Measurements from ENCODE around the gene CMKLR1. TPM values are rescaled to one million over a fixed set of nuclear protein-coding genes. Genes with fewer than 3 reads are reported as not detected.

CMKLR1 gene
- total and polyA plus RNA-seq, 7 experiments from 2014 or later = 0.06 to 8.8 (median 2.0) TPM; not detected in 2

DNA sequence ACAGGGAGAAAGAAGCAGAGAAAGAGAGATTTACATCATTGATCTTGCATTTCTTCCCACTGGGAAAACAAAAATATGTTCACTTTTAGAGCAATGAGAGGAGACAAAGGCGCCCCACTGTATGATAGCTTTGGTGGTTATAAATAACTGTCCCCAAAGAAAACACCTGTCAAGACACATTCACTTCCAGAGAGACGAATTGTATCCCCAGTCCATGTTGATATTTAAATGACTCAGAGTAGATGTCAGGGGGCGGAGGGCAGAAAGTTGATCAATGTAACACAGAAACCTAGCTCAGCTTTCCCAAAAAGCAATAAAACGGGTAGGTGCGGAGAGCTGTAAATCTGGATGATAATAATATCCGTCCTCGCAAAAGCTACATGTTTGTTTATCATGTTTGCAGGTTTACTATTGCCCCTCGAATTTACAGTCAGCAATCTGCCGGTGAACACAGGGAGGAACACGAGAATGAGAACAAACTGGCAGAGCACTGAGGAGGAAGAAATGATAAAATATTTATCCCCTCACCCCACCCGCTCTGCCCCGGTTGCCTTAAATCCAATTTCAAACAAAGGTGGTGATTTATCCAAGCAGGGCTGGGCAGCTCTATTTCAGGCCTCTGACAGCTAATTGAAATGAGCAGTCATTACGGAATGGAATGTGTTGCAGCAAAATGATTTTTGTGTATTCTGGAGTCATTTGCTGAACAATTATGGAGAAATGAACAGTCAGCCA is 84.4 kb downstream of the CMKLR1 start:
- ATAC-seq = no peak
- Mint-ChIP-seq H3K9me3 (peaks cover 0 to 11% (median 6%) of the 10 kb centered on the region in 11 donors), H3K4me3 (no peak overlapping the region), H3K27ac (no peak overlapping the region), H3K27me3 (peaks cover 0 to 50% (median 34%) of the 10 kb centered on the region in 5 donors), H3K36me3 (no peaks in the 10 kb centered on the region), H3K4me1 (peaks cover 0 to 3% (median 0%) of the 10 kb centered on the region in 7 donors)
- Histone ChIP-seq H3K36me3 (ENCODE audit: control insufficient read depth in 2 of 3, insufficient read depth in 3 of 3, low read length in 3 of 3) (no peaks in the 10 kb centered on the region), H3K27ac (ENCODE audit: low read depth, low read length) (no peak overlapping the region), H3K9me3 (ENCODE audit: control insufficient read depth in 2 of 3, low read length in 3 of 3) (peaks cover 0 to 3% (median 0%) of the 10 kb centered on the region in 3 experiments), H3K27me3 (ENCODE audit: control insufficient read depth in 2 of 2, insufficient read depth in 2 of 2, low read length in 2 of 2) (no peaks in the 10 kb centered on the region), H3K4me1 (ENCODE audit: control insufficient read depth in 2 of 2, insufficient read depth in 2 of 2, low read length in 2 of 2) (no peaks in the 10 kb centered on the region), H3K4me3 (ENCODE audit: low read length) (no peak overlapping the region)
- CTCF ChIA-PET = no interaction called here
- POLR2A ChIA-PET = no interaction called here
- DNase-seq = no peak
- intact Hi-C loops (cut with micrococcal nuclease) = no loop called here

DNA sequence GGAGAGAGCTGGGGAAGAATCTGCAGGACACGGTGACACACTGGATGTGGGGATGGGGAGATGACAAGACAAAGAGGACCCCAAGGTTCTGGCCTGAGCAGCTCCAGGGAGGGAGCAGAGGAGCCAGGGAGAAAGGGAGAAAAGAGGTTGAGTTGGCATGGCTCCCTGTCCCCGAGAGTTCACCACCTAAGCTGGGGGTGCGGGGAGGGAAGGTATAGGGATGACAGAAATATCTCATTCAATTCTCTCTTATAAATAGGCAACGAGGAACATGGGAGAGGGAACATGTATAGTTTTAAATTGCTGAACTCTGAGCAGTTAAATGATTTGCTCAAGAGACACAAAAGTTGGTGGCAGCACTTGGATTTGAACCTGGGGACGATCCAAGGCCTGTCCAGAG is 85.1 kb downstream of the CMKLR1 start:
- ChIA-PET CTCF (no interaction called here), POLR2A (no interaction called here)
- intact Hi-C loops (cut with micrococcal nuclease) = no loop called here
- ATAC-seq (no peak), DNase-seq (no peak)
- Mint-ChIP-seq H3K27ac (no peak overlapping the region), H3K9me3 (peaks cover 0 to 7% (median under 1%) of the 10 kb centered on the region in 11 donors), H3K36me3 (no peaks in the 10 kb centered on the region), H3K4me1 (peaks cover 0 to 3% (median 0%) of the 10 kb centered on the region in 7 donors), H3K27me3 (peaks cover 0 to 56% (median 37%) of the 10 kb centered on the region in 5 donors), H3K4me3 (no peak overlapping the region)
- H3K9me3 ChIP-seq (ENCODE audit: control insufficient read depth in 2 of 3, low read length in 3 of 3) = no peaks in the 10 kb centered on the region
- H3K4me3 ChIP-seq (ENCODE audit: low read length) = no peak overlapping the region
- no peaks in the 10 kb centered on the region for H3K27me3 ChIP-seq (ENCODE audit: control insufficient read depth in 2 of 2, insufficient read depth in 2 of 2, low read length in 2 of 2)
- no peak overlapping the region for H3K27ac ChIP-seq (ENCODE audit: low read depth, low read length)
- H3K36me3 ChIP-seq (ENCODE audit: control insufficient read depth in 2 of 3, insufficient read depth in 3 of 3, low read length in 3 of 3) = no peaks in the 10 kb centered on the region
- no peaks in the 10 kb centered on the region for H3K4me1 ChIP-seq (ENCODE audit: control insufficient read depth in 2 of 2, insufficient read depth in 2 of 2, low read length in 2 of 2)

DNA sequence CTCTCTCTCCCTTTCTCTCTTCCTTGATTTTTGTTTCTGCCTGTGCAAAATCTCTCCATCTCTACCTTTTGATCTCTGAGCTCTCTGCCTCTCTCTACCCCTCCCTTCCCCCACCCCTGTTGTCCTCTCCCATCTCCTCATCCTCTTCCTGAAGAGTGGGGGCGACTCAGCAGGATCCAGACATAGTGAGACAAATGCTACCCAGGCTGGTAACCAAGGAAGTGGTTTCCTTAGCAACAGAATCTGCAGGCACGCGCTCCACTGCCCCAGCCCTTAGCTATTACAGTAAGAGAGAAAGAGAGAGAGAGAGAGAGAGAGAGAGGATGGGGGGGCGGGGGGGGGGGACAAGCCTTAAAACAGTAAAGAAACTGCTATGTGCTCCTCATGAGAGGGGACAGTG is 85.6 kb downstream of the CMKLR1 start:
- peaks cover 0 to 61% (median 37%) of the 10 kb centered on the region in 5 donors for H3K27me3 Mint-ChIP-seq
- DNase-seq (no peak), ATAC-seq (no peak)
- H3K27ac ChIP-seq (ENCODE audit: low read depth, low read length) = no peak overlapping the region
- H3K27ac Mint-ChIP-seq = no peak overlapping the region
- H3K4me1 Mint-ChIP-seq = peaks cover 0 to 3% (median 0%) of the 10 kb centered on the region in 7 donors
- ChIA-PET CTCF (no interaction called here), POLR2A (no interaction called here)
- intact Hi-C loops (cut with micrococcal nuclease) = no loop called here
- no peak overlapping the region for H3K4me3 ChIP-seq (ENCODE audit: low read length)
- H3K36me3 Mint-ChIP-seq = no peaks in the 10 kb centered on the region
- no peaks in the 10 kb centered on the region for H3K36me3 ChIP-seq (ENCODE audit: control insufficient read depth in 2 of 3, insufficient read depth in 3 of 3, low read length in 3 of 3)
- no peak overlapping the region for H3K4me3 Mint-ChIP-seq
- H3K9me3 Mint-ChIP-seq = peaks cover 0 to 5% (median 0%) of the 10 kb centered on the region in 11 donors
- no peaks in the 10 kb centered on the region for H3K4me1 ChIP-seq (ENCODE audit: control insufficient read depth in 2 of 2, insufficient read depth in 2 of 2, low read length in 2 of 2)
- H3K27me3 ChIP-seq (ENCODE audit: control insufficient read depth in 2 of 2, insufficient read depth in 2 of 2, low read length in 2 of 2) = no peaks in the 10 kb centered on the region
- H3K9me3 ChIP-seq (ENCODE audit: control insufficient read depth in 2 of 3, low read length in 3 of 3) = no peaks in the 10 kb centered on the region

GRCh38 chr12:108252523-108252922 is 86.6 kb downstream of the CMKLR1 start:
- ChIA-PET CTCF (no interaction called here), POLR2A (no interaction called here)
- H3K4me1 ChIP-seq (ENCODE audit: control insufficient read depth in 2 of 2, insufficient read depth in 2 of 2, low read length in 2 of 2) = no peaks in the 10 kb centered on the region

DNA sequence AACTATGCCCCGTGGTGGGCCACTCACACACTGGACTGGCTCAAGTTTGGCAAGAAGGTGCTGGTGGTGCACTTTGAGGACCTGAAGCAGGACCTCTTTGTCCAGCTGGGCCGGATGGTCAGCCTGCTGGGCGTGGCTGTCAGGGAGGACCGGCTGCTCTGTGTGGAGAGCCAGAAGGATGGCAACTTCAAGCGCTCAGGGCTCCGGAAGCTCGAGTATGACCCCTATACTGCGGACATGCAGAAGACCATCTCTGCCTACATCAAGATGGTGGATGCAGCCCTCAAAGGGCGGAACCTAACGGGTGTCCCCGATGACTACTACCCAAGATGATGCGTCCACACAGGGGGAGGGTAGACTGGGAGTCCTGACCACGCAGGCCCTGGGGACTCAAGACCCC is 91.1 kb downstream of the CMKLR1 start:
- Histone ChIP-seq H3K4me3 (ENCODE audit: low read length) (no peak overlapping the region), H3K27me3 (ENCODE audit: control insufficient read depth in 2 of 2, insufficient read depth in 2 of 2, low read length in 2 of 2) (no peaks in the 10 kb centered on the region), H3K4me1 (ENCODE audit: control insufficient read depth in 2 of 2, insufficient read depth in 2 of 2, low read length in 2 of 2) (no peaks in the 10 kb centered on the region), H3K36me3 (ENCODE audit: control insufficient read depth in 2 of 3, insufficient read depth in 3 of 3, low read length in 3 of 3) (no peaks in the 10 kb centered on the region), H3K27ac (ENCODE audit: low read depth, low read length) (no peak overlapping the region), H3K9me3 (ENCODE audit: control insufficient read depth in 2 of 3, low read length in 3 of 3) (no peaks in the 10 kb centered on the region)
- Mint-ChIP-seq H3K27ac (no peak overlapping the region), H3K4me3 (no peak overlapping the region), H3K27me3 (peaks cover 0 to 50% (median 23%) of the 10 kb centered on the region in 5 donors), H3K4me1 (no peaks in the 10 kb centered on the region), H3K9me3 (peaks cover 0 to 5% (median 0%) of the 10 kb centered on the region in 11 donors), H3K36me3 (no peaks in the 10 kb centered on the region)
- ChIA-PET CTCF (no interaction called here), POLR2A (no interaction called here)
- ATAC-seq (no peak), DNase-seq (no peak)
- intact Hi-C loops (cut with micrococcal nuclease) = no loop called here

More at GRCh38 chr12:108252523-108252922, 86.6 kb downstream of the CMKLR1 start:
- Histone ChIP-seq H3K4me3 (ENCODE audit: low read length) (no peak overlapping the region), H3K36me3 (ENCODE audit: control insufficient read depth in 2 of 3, insufficient read depth in 3 of 3, low read length in 3 of 3) (no peaks in the 10 kb centered on the region), H3K27me3 (ENCODE audit: control insufficient read depth in 2 of 2, insufficient read depth in 2 of 2, low read length in 2 of 2) (no peaks in the 10 kb centered on the region), H3K9me3 (ENCODE audit: control insufficient read depth in 2 of 3, low read length in 3 of 3) (no peaks in the 10 kb centered on the region), H3K27ac (ENCODE audit: low read depth, low read length) (no peak overlapping the region)
- intact Hi-C loops (cut with micrococcal nuclease) = no loop called here
- no peaks in the 10 kb centered on the region for H3K36me3 Mint-ChIP-seq
- no peak overlapping the region for H3K27ac Mint-ChIP-seq
- H3K27me3 Mint-ChIP-seq = peaks cover 0 to 67% (median 37%) of the 10 kb centered on the region in 5 donors
- DNase-seq (no peak), ATAC-seq (no peak)
- no peak overlapping the region for H3K4me3 Mint-ChIP-seq
- H3K9me3 Mint-ChIP-seq = peaks cover 0 to 5% (median 0%) of the 10 kb centered on the region in 11 donors
- peaks cover 0 to 3% (median 0%) of the 10 kb centered on the region in 7 donors for H3K4me1 Mint-ChIP-seq

- Mint-ChIP-seq H3K4me1 (no peaks in the 10 kb centered on the region), H3K36me3 (no peaks in the 10 kb centered on the region), H3K4me3 (no peak overlapping the region), H3K27me3 (peaks cover 0 to 48% (median 19%) of the 10 kb centered on the region in 5 donors), H3K27ac (no peak overlapping the region), H3K9me3 (peaks cover 0 to 5% (median 0%) of the 10 kb centered on the region in 11 donors)
- no peaks in the 10 kb centered on the region for H3K9me3 ChIP-seq (ENCODE audit: control insufficient read depth in 2 of 3, low read length in 3 of 3)
- intact Hi-C loops (cut with micrococcal nuclease) = no loop called here
- DNase-seq = no peak
- CTCF ChIA-PET = no interaction called here
- H3K27me3 ChIP-seq (ENCODE audit: control insufficient read depth in 2 of 2, insufficient read depth in 2 of 2, low read length in 2 of 2) = no peaks in the 10 kb centered on the region
- POLR2A ChIA-PET = no interaction called here
- H3K36me3 ChIP-seq (ENCODE audit: control insufficient read depth in 2 of 3, insufficient read depth in 3 of 3, low read length in 3 of 3) = no peaks in the 10 kb centered on the region
- H3K27ac ChIP-seq (ENCODE audit: low read depth, low read length) = no peak overlapping the region
- H3K4me3 ChIP-seq (ENCODE audit: low read length) = no peak overlapping the region
- ATAC-seq = no peak
- H3K4me1 ChIP-seq (ENCODE audit: control insufficient read depth in 2 of 2, insufficient read depth in 2 of 2, low read length in 2 of 2) = no peaks in the 10 kb centered on the region
Observed at GRCh38 chr12:108247130-108247529, 92.0 kb downstream of the CMKLR1 start.

Data from naive thymus-derived CD4-positive, alpha-beta T cell (primary cell).